HEK293T (cell line): ENCODE data around the gene OTC.

Experiments used
- ARNT ChIP-seq: fragments of 450-650 bp; IDR thresholded peaks from 2 replicates; pipeline ENCODE4 v1.6.1; 2017; ENCODE audit warnings: mild to moderate bottlenecking
- ELF4 ChIP-seq: fragments of 450-650 bp; IDR thresholded peaks from 2 replicates; pipeline ENCODE4 v1.6.1; 2017; ENCODE audit warnings: antibody characterized with exemption
- FOXA1 ChIP-seq: fragments of 450-650 bp; IDR thresholded peaks from 2 replicates; pipeline ENCODE4 v1.6.1; 2016; ENCODE audit warnings: mild to moderate bottlenecking
- FOXK2 ChIP-seq: fragments of 450-650 bp; IDR thresholded peaks from 2 replicates; pipeline ENCODE4 v1.6.1; 2016; ENCODE audit warnings: mild to moderate bottlenecking
- FOXM1 ChIP-seq: fragments of 450-650 bp; IDR thresholded peaks from 2 replicates; pipeline ENCODE4 v1.6.1; 2017; ENCODE audit warnings: mild to moderate bottlenecking, borderline replicate concordance
- NFRKB ChIP-seq: fragments of 450-650 bp; IDR thresholded peaks from 2 replicates; pipeline ENCODE4 v1.6.1; 2016; ENCODE audit warnings: mild to moderate bottlenecking, moderate library complexity
- SP1 ChIP-seq: fragments of 450-650 bp; IDR thresholded peaks from 2 replicates; pipeline ENCODE4 v1.6.1; 2017
- SUZ12 ChIP-seq: fragments of 450-650 bp; IDR thresholded peaks from 2 replicates; pipeline ENCODE4 v1.6.1; 2016; ENCODE audit warnings: mild to moderate bottlenecking

DNA sequence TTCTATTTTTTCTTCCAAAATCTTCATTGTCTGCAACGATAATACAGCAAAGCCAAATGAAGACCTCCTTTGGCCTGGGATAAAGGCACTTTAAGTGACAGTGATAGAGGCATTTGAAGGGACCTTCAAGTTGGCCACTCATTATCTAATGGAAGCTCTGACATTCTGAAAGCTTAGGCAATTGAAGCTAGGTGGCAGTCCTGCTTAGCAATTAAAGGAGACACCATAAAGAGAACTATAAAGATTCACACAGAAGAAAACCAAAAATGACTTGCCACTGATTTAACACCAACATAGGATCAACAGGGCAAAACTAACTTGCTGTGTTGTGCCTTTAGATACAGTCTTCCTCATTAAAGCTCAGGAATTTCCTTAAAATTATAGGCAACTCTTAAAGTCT, 105.7 kb downstream of the OTC start:
- TF ChIP-seq ELF4 (no peak), NFRKB (no peak), FOXK2 (no peak), FOXA1 (no peak), SUZ12 (no peak), FOXM1 (no peak), ARNT (no peak), SP1 (no peak)
